Urinary bladder (tissue), 4 donors: Measurements from ENCODE around the gene SLC41A3. TPM values are rescaled to one million over a fixed set of nuclear protein-coding genes. Genes with fewer than 3 reads are reported as not detected.

ENCODE experiments used
- DNase-seq: peaks from one replicate; pipeline ENCODE4 v3.0.0-alpha.2; 2015; ENCODE audit errors: extremely low spot score
- H3K27ac ChIP-seq: one replicate; pipeline ENCODE4 v1.5.1; 2013; ENCODE audit warnings: low read depth, mild to moderate bottlenecking, moderate library complexity
- H3K36me3 ChIP-seq: one replicate; pipeline ENCODE4 v1.6.1; 2013; ENCODE audit warnings: mild to moderate bottlenecking, moderate library complexity; ENCODE audit not compliant: insufficient read depth
- H3K4me1 ChIP-seq: one replicate; pipeline ENCODE4 v1.6.1; 2013; ENCODE audit warnings: mild to moderate bottlenecking, moderate library complexity; ENCODE audit not compliant: insufficient read depth
- H3K4me3 ChIP-seq: one replicate; pipeline ENCODE4 v1.5.1; 2013; ENCODE audit warnings: low read depth, low read length
- WGBS: extraction: QIAGEN DNeasy Blood & Tissue Kit; methylation state at CpG from one replicate; pipeline ENCODE4 v1.1.7; 2013; 5-methylcytosine and 5-hydroxymethylcytosine counted together
- polyA plus RNA-seq: library from polyadenylated mRNA; stranded (reverse); fragments of 200-250 nt; gene quantifications from one replicate; pipeline ENCODE4 v1.2.3, GENCODE V29; 2013
- total RNA-seq: library from RNA; depleted of rRNA; stranded (reverse); fragments of >200 nt; gene quantifications from one replicate; pipeline ENCODE4 v1.2.3, GENCODE V29; 2014
- donor health status: healthy with polysubstance abuse.
- donor health status: healthy.

SLC41A3 gene
- total and polyA plus RNA-seq, 2 donors, result 36.3 to 57.1 TPM

DNA sequence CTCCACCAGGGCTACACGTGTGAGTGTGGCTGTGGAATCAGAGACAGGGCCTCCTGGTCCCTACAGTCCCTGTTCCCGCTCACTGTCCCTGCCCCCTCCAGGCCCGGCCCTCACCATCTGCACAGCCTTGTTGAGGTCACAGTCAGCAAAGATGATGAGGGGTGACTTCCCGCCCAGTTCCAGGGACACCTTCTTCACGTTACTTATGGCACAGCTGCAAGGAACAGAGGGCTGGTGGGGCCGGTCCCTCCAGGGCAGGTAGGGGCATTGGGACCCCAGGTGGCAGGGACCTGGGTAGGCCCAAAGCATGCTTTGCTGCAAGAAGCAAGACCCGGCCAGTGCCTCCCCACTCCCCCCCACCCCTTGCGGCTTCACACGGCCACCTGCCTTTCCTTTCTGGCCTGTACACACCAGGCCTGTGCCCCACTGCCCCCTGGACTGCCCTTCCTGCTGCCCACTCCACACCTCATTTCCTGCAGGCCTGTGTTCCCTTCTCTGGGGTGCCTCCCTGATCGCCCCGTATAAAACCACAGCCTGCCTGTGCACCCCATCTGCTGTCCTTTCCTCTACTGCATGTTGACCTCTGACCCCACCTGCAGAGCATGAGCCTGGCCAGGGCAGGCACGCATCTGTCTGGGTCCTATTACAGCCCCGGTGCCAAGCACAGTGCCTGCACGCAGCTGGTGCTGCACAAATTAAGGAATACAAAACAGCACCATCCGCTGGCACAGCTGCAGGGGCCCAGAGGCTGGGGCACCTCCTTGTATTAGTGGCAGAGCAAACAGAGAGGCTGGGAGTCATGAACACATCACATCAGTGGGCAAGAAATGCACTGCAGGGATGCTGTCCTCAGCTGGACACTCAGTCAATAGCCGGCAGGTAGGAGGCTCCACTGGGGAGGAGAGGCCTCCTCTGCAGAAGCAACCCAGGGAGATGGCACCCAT lies 30.8 kb upstream of the SLC41A3 start:
- no peak overlapping the region for H3K27ac ChIP-seq
- no peak for DNase-seq
- 92% methylated on average over 16 of the region's 16 CpGs for WGBS
- no peaks in the 10 kb centered on the region for H3K4me1 ChIP-seq
- H3K36me3 ChIP-seq, result no peaks in the 10 kb centered on the region
- H3K4me3 ChIP-seq, result no peak overlapping the region

DNA sequence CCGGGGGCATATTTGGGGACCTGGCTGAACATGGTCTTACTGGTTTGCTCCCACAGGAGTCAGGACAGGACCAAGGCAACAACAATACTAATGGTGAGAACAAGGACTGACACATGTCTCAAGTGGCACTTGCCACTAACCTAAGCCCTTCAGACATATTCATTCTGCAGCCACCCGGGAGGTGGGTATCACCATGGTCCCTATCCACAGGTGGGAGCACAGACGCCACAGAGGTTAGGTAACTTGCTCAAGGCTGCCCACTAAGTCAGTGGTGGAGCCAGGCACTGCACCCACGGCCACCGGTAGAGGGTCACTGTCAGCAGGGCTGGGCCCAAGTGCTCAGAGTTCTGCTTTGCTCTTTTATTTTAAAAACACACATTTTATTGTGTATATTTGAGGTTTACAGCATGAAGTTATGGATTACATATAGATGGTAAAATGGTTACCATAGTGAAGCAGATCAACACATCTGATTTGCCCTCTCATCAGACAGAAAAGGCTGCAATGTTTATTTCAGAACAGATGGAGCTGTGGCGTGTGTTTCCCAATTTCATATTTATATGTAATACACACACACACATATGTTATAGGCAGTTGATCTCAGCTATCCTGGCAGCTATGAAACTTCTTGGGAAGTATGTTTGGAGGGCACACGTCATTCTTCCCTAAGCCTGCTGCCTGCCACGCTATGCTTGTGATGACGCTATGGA lies 30.0 kb upstream of the SLC41A3 start:
- 79% methylated on average over 9 of the region's 9 CpGs for WGBS
- no peak for DNase-seq

GRCh38 chr3:126113238-126113555 lies 29.3 kb upstream of the SLC41A3 start:
- no peak for DNase-seq
- 80% methylated on average over 6 of the region's 6 CpGs for WGBS

More for the DNA sequence above, 30.0 kb upstream of the SLC41A3 start:
- no peak overlapping the region for H3K4me3 ChIP-seq
- no peaks in the 10 kb centered on the region for H3K36me3 ChIP-seq
- no peak overlapping the region for H3K27ac ChIP-seq
- no peaks in the 10 kb centered on the region for H3K4me1 ChIP-seq

GRCh38 chr3:126112531-126113237 lies 28.8 kb upstream of the SLC41A3 start:
- 89% methylated on average over 13 of the region's 13 CpGs for WGBS
- H3K4me3 ChIP-seq, result no peak overlapping the region
- DNase-seq, result no peak

More at GRCh38 chr3:126113238-126113555, 29.3 kb upstream of the SLC41A3 start:
- Histone ChIP-seq H3K4me3 (no peak overlapping the region), H3K27ac (no peak overlapping the region), H3K4me1 (no peaks in the 10 kb centered on the region), H3K36me3 (no peaks in the 10 kb centered on the region)

GRCh38 chr3:126111566-126112475 lies 27.9 kb upstream of the SLC41A3 start:
- H3K4me3 ChIP-seq, result no peak overlapping the region
- DNase-seq, result no peak
- H3K4me1 ChIP-seq, result no peaks in the 10 kb centered on the region
- H3K36me3 ChIP-seq, result no peaks in the 10 kb centered on the region
- no peak overlapping the region for H3K27ac ChIP-seq
- WGBS, result 91% methylated on average over 18 of the region's 18 CpGs

More at GRCh38 chr3:126112531-126113237, 28.8 kb upstream of the SLC41A3 start:
- no peaks in the 10 kb centered on the region for H3K36me3 ChIP-seq
- H3K4me1 ChIP-seq, result no peaks in the 10 kb centered on the region
- no peak overlapping the region for H3K27ac ChIP-seq

DNA sequence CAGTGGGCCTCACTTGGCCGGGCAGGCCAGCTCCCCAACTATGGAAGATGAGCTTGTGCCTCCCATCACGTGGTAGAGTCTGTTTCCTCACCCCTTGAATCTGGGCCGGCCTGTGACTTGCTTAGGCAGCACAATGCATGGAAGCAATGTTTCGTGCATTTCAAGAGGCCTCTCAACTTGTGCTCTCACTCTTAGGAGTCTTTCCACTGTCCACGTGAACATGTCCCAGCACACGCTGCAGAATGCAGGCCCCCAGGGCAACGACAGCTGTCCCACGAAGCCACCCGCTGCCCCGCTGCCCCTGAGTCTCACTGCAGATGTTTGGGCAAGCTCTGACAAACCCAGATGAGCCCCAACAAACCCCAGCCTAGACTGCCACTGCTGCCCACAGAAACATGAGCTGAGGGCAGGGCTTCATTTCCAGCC lies 27.2 kb upstream of the SLC41A3 start:
- Histone ChIP-seq H3K4me1 (no peaks in the 10 kb centered on the region), H3K4me3 (no peak overlapping the region), H3K27ac (no peak overlapping the region), H3K36me3 (no peaks in the 10 kb centered on the region)
- WGBS, result 88% methylated on average over 10 of the region's 10 CpGs
- no peak for DNase-seq

- Histone ChIP-seq H3K4me1 (no peaks in the 10 kb centered on the region), H3K27ac (no peak overlapping the region), H3K4me3 (no peak overlapping the region), H3K36me3 (no peaks in the 10 kb centered on the region)
- WGBS, result 88% methylated on average over 12 of the region's 12 CpGs
- DNase-seq, result no peak
Observed at GRCh38 chr3:126110431-126111125, 26.7 kb upstream of the SLC41A3 start.

- WGBS, result 95% methylated on average over 10 of the region's 10 CpGs
- H3K4me1 ChIP-seq, result no peaks in the 10 kb centered on the region
- H3K4me3 ChIP-seq, result no peak overlapping the region
- no peaks in the 10 kb centered on the region for H3K36me3 ChIP-seq
- H3K27ac ChIP-seq, result no peak overlapping the region
- no peak for DNase-seq
Observed at GRCh38 chr3:126109880-126110235, 25.9 kb upstream of the SLC41A3 start.

DNA sequence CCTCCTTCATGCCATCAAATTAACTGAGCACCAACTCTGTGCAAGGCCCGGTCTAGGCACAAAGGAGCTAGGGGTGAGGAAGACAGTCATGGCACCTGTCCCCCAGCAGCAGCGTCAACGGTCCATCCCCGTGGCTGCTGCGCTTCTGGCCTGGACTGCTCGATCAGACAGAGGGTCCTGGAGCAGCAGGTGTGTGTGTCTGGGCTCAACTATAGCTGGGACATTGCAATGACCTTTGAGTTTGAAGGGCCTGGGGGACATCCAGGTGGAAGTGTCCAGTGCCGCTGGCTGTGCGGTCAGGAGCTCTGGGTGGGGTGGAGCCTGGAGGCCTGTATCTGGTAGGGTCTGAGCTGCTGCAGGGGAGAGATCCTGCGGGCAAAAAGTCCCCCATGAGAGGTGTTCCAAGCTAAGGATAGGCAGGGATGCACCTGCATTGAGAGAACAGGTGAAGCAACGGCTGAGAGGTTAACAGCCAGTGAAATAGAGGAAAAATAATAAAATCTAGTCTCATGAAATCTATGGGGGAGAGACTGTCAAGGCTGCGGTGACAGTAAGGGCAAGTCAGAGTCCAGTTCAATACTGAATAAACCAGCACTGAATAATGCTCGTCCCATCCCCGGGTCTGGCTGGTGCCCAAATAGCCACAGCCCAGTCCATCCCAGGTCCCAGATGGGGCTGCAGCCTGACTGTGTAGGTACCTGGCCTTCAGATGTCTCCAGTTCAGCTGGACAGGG lies 25.4 kb upstream of the SLC41A3 start:
- WGBS, result 88% methylated on average over 13 of the region's 13 CpGs
- no peak overlapping the region for H3K27ac ChIP-seq
- H3K4me1 ChIP-seq, result no peaks in the 10 kb centered on the region
- DNase-seq, result no peak
- H3K36me3 ChIP-seq, result no peaks in the 10 kb centered on the region
- H3K4me3 ChIP-seq, result no peak overlapping the region

DNA sequence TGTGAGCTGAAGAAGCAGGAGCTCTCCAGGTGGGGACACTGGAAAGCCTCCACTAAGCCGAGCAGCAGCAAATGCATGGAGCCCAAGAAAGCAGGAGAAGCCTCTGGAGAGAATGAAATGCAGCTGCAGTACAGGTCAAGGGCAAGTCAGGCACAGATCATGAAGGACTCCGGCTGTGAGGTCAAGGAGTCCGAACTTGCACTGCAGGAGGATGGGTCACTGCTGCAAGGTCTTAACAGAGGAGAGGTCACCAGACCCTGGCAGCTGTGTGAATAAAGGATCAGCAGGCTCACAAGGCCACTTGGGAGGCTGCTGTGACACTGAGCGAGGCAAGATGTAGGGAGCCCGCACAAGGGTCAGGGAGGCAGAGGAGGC lies 24.7 kb upstream of the SLC41A3 start:
- no peak for DNase-seq
- no peaks in the 10 kb centered on the region for H3K36me3 ChIP-seq
- H3K4me1 ChIP-seq, result no peaks in the 10 kb centered on the region
- H3K27ac ChIP-seq, result no peak overlapping the region
- no peak overlapping the region for H3K4me3 ChIP-seq
- 86% methylated on average over 5 of the region's 5 CpGs for WGBS

GRCh38 chr3:126107957-126108675 lies 24.2 kb upstream of the SLC41A3 start:
- Histone ChIP-seq H3K4me1 (no peaks in the 10 kb centered on the region), H3K36me3 (no peaks in the 10 kb centered on the region), H3K27ac (no peak overlapping the region), H3K4me3 (no peak overlapping the region)
- DNase-seq, result no peak
- 92% methylated on average over 8 of the region's 8 CpGs for whole genome bisulfite sequencing
